HG03108 (cell line): ENCODE data around the gene PASK.

Experiments used
- ATAC-seq: cut with Tn5 transposase; IDR thresholded peaks from one replicate; pipeline ENCODE4 v1.9.1; 2021; ENCODE audit warnings: moderate library complexity; ENCODE audit not compliant: unreplicated experiment

PASK gene

DNA sequence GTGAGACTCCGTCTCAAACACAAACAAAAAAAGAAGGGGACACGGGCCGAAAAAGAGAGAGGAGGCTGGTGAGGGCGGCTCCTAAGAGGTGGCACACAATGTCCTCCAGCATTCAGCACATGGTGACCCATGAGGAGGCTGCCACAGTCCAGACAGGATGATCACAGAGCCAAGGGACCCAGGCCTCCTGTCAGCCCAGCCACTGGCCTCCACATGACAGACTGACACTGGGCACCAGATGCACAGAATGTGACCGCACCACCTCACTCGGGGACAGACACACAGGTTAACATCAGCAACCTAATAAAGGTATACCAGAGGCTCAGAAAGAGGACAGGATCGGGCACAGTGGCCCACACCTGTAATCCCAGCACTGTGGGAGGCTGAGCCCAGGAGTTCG, 21.0 kb downstream of the PASK start:
- ATAC-seq = no peak

GRCh38 chr2:241126771-241127202, 22.5 kb downstream of the PASK start:
- no peak for ATAC-seq

DNA sequence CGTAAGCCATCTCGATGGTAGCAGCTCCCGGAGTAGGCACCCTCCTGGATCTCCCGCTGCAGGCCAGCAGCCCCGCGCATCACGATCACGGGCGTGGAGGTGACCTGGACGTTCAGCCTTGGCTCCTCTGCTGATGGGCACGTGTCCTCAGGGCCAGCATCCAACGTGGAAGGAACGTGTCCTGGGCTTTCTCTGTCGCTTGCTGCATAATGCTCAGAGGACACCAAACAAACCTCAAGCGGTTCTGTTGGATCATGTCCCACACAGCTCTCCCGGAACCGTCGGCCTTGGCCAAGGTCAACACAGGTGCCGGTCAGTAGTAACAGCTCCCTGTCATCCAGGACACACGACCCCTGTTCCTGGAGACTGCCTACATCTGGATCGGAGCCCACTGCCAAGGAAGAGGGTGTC, 23.1 kb downstream of the PASK start:
- ATAC-seq = no peak

- no peak for ATAC-seq
Observed at GRCh38 chr2:241125626-241126025, 23.6 kb downstream of the PASK start.

DNA sequence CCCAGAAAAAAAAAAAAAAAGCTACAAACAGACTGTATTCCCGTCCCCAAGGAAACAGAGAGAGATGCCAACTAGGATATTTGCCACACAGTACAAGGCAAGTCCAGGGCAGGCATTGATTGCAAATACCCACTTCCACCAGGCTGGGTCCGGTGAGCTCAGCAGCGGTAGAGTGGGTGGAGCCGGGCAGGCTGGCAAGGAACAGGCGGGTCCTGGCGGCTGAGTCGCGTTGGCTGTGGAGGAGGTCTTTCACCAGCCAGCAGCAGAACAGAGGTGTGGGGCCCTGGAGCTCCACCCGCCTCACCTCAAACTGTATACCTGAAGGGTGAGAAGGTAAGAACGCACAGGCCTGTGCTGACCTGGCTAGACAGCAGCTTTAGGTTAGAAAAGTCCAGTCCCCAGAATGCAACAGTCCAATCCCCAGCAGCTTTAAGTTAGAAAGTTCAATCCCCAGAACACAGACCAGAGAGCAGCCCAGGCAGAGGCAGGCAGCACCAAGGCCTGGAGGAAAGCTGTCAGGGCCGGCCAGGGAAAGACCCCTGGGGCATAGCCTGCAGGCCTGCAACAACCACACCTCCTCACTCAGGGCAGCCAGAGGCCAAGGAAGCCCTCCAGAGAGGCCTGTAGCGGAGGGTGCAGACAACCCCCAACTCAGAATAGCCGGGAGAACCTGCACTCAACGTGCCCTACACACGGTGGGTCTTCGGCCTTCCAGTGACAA, 25.3 kb downstream of the PASK start:
- ATAC-seq = no peak

DNA sequence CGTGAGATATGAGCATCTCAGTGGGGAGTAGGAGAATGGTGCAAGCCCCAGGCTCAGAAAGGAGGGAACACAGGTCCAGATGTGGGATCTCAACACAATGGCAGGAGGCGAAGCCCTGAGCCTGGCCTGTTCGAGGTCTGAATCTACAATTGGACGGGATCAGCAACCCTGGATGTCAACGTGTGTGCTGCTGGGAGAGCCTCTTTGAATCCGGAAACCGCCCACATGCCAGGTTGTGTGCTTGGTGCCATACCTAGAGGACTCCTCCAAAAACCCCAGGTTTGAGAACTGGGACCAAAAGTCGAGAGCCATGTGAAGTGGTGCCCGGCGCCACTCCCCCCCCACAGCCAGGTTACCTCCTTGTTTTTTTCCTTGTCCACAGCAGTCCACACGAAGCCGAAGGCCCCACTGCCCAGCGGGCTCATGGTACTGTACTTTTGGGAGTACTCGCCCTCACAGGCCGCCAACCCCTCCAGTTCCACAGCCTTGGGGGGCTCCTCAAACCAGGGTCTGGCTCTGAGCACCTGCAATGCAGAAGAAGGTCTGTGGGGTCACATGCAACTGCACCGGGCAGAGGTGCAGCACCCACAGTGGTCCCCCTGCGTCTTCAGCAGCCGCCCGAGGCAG, 26.8 kb downstream of the PASK start:
- ATAC-seq = no peak

- no peak for ATAC-seq
Observed at GRCh38 chr2:241121008-241121407, 28.3 kb downstream of the PASK start.

GRCh38 chr2:241120440-241120839, 28.8 kb downstream of the PASK start:
- no peak for ATAC-seq

- no peak for ATAC-seq
Observed at GRCh38 chr2:241118737-241119505, 30.4 kb downstream of the PASK start.

- no peak for ATAC-seq
Observed at GRCh38 chr2:241116606-241117560, 32.4 kb downstream of the PASK start.

DNA sequence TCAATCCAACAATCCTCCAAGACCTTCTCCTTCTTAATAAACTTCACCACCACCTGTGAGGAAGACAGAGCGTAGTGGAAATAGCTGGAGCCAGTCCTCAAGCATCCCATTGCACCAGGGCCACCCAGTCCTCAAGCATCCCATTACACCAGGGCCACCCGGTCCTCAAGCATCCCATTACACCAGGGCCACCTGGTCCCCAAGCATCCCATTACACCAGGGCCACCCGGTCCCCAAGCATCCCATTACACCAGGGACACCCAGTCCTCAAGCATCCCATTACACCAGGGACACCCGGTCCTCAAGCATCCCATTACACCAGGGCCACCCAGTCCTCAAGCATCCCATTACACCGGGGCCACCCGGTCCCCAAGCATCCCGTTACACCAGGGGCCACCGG, 33.9 kb downstream of the PASK start:
- ATAC-seq = no peak

GRCh38 chr2:241114836-241115235, 34.4 kb downstream of the PASK start:
- ATAC-seq = no peak

- no peak for ATAC-seq
Observed at GRCh38 chr2:241112592-241112991, 36.7 kb downstream of the PASK start.

DNA sequence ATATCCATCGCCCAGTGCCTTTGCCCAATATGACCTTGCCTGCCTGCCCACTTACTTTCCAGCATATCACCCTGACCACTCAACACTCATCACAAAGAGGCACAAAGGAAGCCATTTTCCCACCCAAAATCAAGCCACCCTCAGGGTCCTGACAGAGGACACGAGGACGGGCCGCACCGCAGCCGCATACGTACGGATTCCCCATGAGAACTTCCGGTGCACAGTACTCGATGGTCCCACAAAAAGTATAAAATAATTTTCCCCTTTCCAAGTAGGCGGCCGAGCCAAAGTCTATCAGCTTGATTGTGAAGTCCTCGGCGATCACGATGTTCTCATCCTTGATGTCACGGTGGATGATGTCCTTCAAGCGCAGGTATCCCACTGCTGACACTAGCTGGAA, 37.2 kb downstream of the PASK start:
- ATAC-seq = no peak

DNA sequence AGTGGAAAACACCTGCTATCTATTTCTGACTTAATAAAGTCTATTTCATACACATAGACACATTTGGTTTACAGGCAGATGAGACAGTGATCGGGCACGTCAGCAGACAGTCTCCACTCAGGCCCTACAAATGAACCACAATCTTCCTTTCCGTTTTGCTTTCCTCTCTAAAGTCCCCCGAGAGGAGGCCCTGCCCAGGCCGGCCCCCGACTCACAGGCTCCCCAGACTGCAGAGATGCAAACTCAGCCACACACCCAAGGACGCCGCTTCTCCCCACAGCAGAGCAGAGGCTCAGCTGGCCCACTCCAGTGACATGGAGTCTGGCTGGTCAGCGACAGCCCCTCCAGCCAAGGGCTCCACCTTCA, 37.8 kb downstream of the PASK start:
- ATAC-seq = peak; percentile 42

DNA sequence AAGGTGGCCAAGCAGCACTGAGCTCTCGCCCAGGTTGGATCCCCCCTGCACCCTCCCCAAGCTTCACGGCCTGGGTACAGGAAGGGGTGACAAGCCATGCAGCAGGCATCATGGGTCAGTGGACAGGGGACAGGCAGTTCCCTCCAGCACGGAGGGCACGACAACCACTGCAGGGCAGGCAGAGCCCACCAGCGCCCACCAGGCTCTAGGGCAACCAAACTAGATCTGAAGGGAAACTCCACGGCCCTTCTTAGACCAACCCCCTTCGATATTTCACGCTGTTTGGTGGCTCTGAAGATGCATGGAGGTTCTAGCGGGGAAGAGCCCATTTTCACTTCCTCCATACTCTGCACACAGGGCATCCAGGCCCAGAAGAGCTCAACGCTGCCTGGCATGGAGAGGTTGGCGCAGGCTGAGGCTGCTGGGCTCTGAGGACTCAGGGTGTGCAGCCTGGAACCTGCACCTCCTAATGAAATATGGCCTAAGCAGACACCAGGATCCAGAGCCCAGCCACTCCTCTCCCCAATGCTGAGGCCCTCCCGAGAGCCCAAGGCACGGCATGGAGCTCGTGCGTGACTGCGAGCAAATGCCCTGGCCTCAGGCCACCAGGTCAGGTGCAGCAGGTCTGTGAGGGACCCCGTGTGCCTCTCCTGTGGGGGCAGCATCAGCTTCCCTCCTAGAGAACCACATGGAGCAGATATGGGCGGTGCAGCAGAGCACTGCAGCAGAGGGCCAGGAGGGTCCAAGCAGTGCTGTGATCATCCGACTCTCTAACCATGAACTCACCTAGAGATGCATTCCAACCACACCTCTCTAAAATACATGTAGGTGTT, 38.4 kb downstream of the PASK start:
- peak; percentile 30 for ATAC-seq

DNA sequence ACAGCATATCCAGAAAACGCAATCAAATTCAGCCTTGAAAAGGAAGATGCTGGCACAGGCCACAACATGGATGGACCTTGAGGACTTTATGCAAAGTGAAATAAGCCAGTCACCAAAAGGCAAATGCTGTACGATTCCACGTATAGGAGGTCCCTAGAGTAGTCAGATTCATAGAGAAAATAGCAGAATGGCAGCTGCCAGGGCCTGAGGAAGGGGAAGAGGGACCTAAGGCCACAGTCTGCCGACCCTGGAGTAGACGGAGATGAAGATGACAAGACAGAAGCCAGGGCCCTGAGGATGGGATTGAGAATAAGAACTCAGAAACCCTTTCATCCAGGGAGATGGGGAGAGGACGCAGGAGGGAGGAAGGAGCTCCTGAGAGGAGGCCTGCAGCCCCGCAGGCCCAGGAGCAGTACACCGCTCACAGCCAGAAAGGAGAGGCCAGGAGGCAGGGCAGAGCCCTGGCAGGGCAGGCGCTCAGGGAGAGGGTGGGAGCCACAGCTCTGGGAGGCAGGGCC, 39.1 kb downstream of the PASK start:
- ATAC-seq = no peak

- ATAC-seq = no peak
Observed at GRCh38 chr2:241109210-241110088, 39.8 kb downstream of the PASK start.
